ENCODE results near the gene SMIM23. TPM values are rescaled to one million over a fixed set of nuclear protein-coding genes. Genes with fewer than 3 reads are reported as not detected.

Gene SMIM23
- total RNA-seq, 4 donors from 2014 or later = not detected

GRCh38 chr5:171766875-171767274, 18.7 kb upstream of the SMIM23 start:
- peaks cover 0 to 9% (median 0%) of the 10 kb centered on the region in 4 donors for H3K27me3 ChIP-seq
- H3K4me1 ChIP-seq = no peaks in the 10 kb centered on the region
- no peak overlapping the region for H3K27ac ChIP-seq (replicated peaks in 1 of 4)
- intact Hi-C loops (cut with DNase I) = no loop called here
- DNase-seq (ENCODE audit: extremely low spot score) = no peak
- TF ChIP-seq POLR2AphosphoS5 (IDR thresholded peaks at IDR 0.05) (no peak), POLR2A (IDR thresholded peaks at IDR 0.05; ENCODE audit: low read depth) (no peak), CTCF (IDR thresholded peaks at IDR 0.05) (no peak), EP300 (IDR thresholded peaks at IDR 0.05) (no peak)
- 87% methylated on average over 2 of the region's 2 CpGs for WGBS
- no peaks in the 10 kb centered on the region for H3K36me3 ChIP-seq
- peaks cover 0 to 12% (median 9%) of the 10 kb centered on the region in 4 donors for H3K9me3 ChIP-seq
- H3K4me3 ChIP-seq = no peak overlapping the region

- Histone ChIP-seq H3K27ac (replicated peaks in 1 of 4) (no peak overlapping the region), H3K36me3 (no peaks in the 10 kb centered on the region), H3K9me3 (peaks cover 0 to 12% (median 9%) of the 10 kb centered on the region in 4 donors), H3K4me1 (no peaks in the 10 kb centered on the region), H3K4me3 (no peak overlapping the region), H3K27me3 (peaks cover 0 to under 1% (median 0%) of the 10 kb centered on the region in 4 donors)
- DNase-seq (ENCODE audit: extremely low spot score) = no peak
- TF ChIP-seq POLR2AphosphoS5 (IDR thresholded peaks at IDR 0.05) = no peak
- intact Hi-C loops (cut with DNase I) = no loop called here
- WGBS = 56% methylated on average over 4 of the region's 4 CpGs
Observed at GRCh38 chr5:171770153-171770552, 15.5 kb upstream of the SMIM23 start.

- intact Hi-C loops (cut with DNase I) = no loop called here
- 74% methylated on average over 3 of the region's 3 CpGs for WGBS
- H3K4me3 ChIP-seq = no peak overlapping the region
Observed at GRCh38 chr5:171771856-171772255, 13.8 kb upstream of the SMIM23 start.

GRCh38 chr5:171773106-171773505, 12.5 kb upstream of the SMIM23 start:
- TF ChIP-seq POLR2A (IDR thresholded peaks at IDR 0.05; ENCODE audit: low read depth) (no peak), CTCF (IDR thresholded peaks at IDR 0.05) (no peak), POLR2AphosphoS5 (IDR thresholded peaks at IDR 0.05) (no peak), EP300 (IDR thresholded peaks at IDR 0.05) (no peak)
- Histone ChIP-seq H3K27me3 (peaks cover 0 to 21% (median 0%) of the 10 kb centered on the region in 4 donors), H3K4me3 (no peak overlapping the region), H3K4me1 (peaks cover 0 to 16% (median 4%) of the 10 kb centered on the region in 4 donors), H3K36me3 (no peaks in the 10 kb centered on the region), H3K9me3 (no peaks in the 10 kb centered on the region), H3K27ac (replicated peaks in 1 of 4) (no peak overlapping the region)
- WGBS = 85% methylated on average over 8 of the region's 8 CpGs
- intact Hi-C loops (cut with DNase I) = no loop called here
- DNase-seq (ENCODE audit: extremely low spot score) = peak; percentile 75

More at GRCh38 chr5:171771856-171772255, 13.8 kb upstream of the SMIM23 start:
- peaks cover 0 to 10% (median 3%) of the 10 kb centered on the region in 4 donors for H3K9me3 ChIP-seq
- TF ChIP-seq EP300 (IDR thresholded peaks at IDR 0.05) = no peak
- TF ChIP-seq POLR2A (IDR thresholded peaks at IDR 0.05; ENCODE audit: low read depth) = no peak
- TF ChIP-seq POLR2AphosphoS5 (IDR thresholded peaks at IDR 0.05) = no peak
- TF ChIP-seq CTCF (IDR thresholded peaks at IDR 0.05) = no peak
- H3K4me1 ChIP-seq = peaks cover 0 to 7% (median under 1%) of the 10 kb centered on the region in 4 donors
- no peak for DNase-seq (ENCODE audit: extremely low spot score)
- H3K36me3 ChIP-seq = no peaks in the 10 kb centered on the region
- H3K27ac ChIP-seq (replicated peaks in 1 of 4) = no peak overlapping the region
- H3K27me3 ChIP-seq = peaks cover 0 to 12% (median 0%) of the 10 kb centered on the region in 4 donors

GRCh38 chr5:171774418-171774817, 11.2 kb upstream of the SMIM23 start:
- TF ChIP-seq POLR2AphosphoS5 (IDR thresholded peaks at IDR 0.05) (no peak), EP300 (IDR thresholded peaks at IDR 0.05) (no peak), CTCF (IDR thresholded peaks at IDR 0.05) (no peak), POLR2A (IDR thresholded peaks at IDR 0.05; ENCODE audit: low read depth) (no peak)
- Histone ChIP-seq H3K9me3 (peaks cover 0 to 6% (median 2%) of the 10 kb centered on the region in 4 donors), H3K4me3 (no peak overlapping the region), H3K27me3 (peaks cover 0 to 31% (median 0%) of the 10 kb centered on the region in 4 donors), H3K36me3 (no peaks in the 10 kb centered on the region), H3K27ac (replicated peaks in 1 of 4) (no peak overlapping the region), H3K4me1 (peaks cover 0 to 16% (median 4%) of the 10 kb centered on the region in 4 donors)
- peak; percentile 72 for DNase-seq (ENCODE audit: extremely low spot score)
- WGBS = 93% methylated on average over 8 of the region's 9 CpGs
- intact Hi-C loops (cut with DNase I) = no loop called here
